ENCODE results near the gene CHRND.

DNA sequence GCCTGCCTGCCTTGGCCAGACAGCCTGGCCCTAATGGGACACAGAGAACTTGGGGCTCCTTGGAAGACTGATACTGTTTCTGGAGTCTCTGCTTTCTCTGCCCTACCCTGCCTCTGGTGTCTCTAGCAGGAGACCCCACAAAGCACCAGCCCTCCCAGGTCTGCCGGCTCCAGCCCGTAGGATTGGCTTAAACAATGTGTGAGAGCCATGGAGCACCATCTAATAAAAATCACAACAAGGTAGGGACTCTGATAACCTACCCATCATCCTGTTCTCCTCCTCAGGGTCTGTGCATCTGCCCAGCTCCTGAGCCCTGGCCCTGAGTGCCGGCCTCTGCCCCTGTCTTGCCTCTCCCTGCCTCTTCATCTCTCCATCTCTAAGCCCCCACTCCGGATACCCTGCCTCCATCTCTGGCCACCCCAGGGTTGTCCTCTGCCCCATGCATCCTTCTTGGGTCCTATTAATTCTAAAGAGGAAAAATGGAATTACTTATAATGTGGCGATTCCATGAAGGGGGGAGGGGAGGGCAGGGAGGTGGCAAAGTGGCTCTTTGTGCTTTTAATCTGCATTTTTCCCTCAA, 37.1 kb upstream of the CHRND start:
- no peak for TF ChIP-seq POLR2A (IDR thresholded peaks at IDR 0.05; ENCODE audit: low read length)
- TF ChIP-seq GATA1 (IDR thresholded peaks at IDR 0.05; ENCODE audit: low read depth, low read length): no peak
